GM12878 (cell line): ENCODE measurements around the gene HOXA2. TPM values are rescaled to one million over a fixed set of nuclear protein-coding genes. Genes with fewer than 3 reads are reported as not detected.

ENCODE experiments used
- ATAC-seq: fragments of 200-7000 bp; cut with Tn5 transposase; 3 replicates; pipeline ENCODE4 v1.9.1; 2020; ENCODE audit warnings: mild to moderate bottlenecking, moderate library complexity
- BruUV-seq: library from RNA; stranded (reverse); fragments of 400-500 nt; replicated peaks from 2 replicates; lab custom pipeline; 2021; lab: Mats Ljungman, UMichigan
- CTCF ChIA-PET: fragments of 300-600 bp; sonication (Branson Sonifier 250); formaldehyde crosslinking; extraction: SDS; loops from one replicate; lab custom pipeline; 2021; ENCODE audit warnings: inconsistent platforms; lab: Yijun Ruan, JAX
- POLR2A ChIA-PET: fragments of 350-600 bp; formaldehyde crosslinking; extraction: SDS; loops from one replicate; lab custom pipeline; 2021; ENCODE audit warnings: inconsistent platforms; lab: Charles Lee
- RAD21 ChIA-PET: fragments of 300-600 bp; sonication (Branson Sonifier 250); formaldehyde crosslinking; loops from one replicate; lab custom pipeline; 2023; ENCODE audit warnings: antibody characterized with exemption; ENCODE audit not compliant: unreplicated experiment; lab: Charles Lee
- SMC1A ChIA-PET: fragments of 300-600 bp; sonication (Branson Sonifier 250); formaldehyde crosslinking; loops from one replicate; lab custom pipeline; 2023; ENCODE audit not compliant: unreplicated experiment, uncharacterized antibody; lab: Charles Lee
- DNase-seq: peaks from one replicate; pipeline ENCODE4 v3.0.0-alpha.2; 2011; ENCODE audit warnings: low read depth, low spot score
- FAIRE-seq: peaks from 3 replicates; lab custom pipeline; 2011; peaks lifted over from hg19 to GRCh38; lab: Jason Lieb, UNC
- H2AFZ ChIP-seq: 2 replicates; pipeline ENCODE4 v1.6.0; 2011; ENCODE audit warnings: low read depth, low read length, control low read depth; ENCODE audit not compliant: control insufficient read depth
- H3K27ac ChIP-seq: 2 replicates; pipeline ENCODE4 v1.5.1; 2011; ENCODE audit warnings: control low read depth; ENCODE audit not compliant: control insufficient read depth, insufficient read depth
- H3K27me3 ChIP-seq, 2 experiments: replicated peaks in 1 of 2; 2 replicates each; pipeline versions ENCODE4 v1.6.0 to v1.6.1; 2011; ENCODE audit warnings: low read length in 1 of 2; ENCODE audit not compliant: control insufficient read depth in 2 of 2, insufficient read depth in 2 of 2
- H3K36me3 ChIP-seq, 2 experiments: 2 replicates each; pipeline ENCODE4 v1.5.1; 2011; ENCODE audit warnings: low read length in 1 of 2; ENCODE audit not compliant: control insufficient read depth in 2 of 2, insufficient read depth in 2 of 2
- H3K4me1 ChIP-seq: 2 replicates; pipeline ENCODE4 v1.6.1; 2011; ENCODE audit warnings: mild to moderate bottlenecking, low read length, moderate library complexity, mixed read lengths; ENCODE audit not compliant: control insufficient read depth, insufficient read depth
- H3K4me2 ChIP-seq: 2 replicates; pipeline ENCODE4 v1.6.0; 2011; ENCODE audit warnings: control low read depth; ENCODE audit not compliant: control insufficient read depth, insufficient read depth
- H3K4me3 ChIP-seq: fragments of 200-600 bp; sonication (generic); 2 replicates; pipeline ENCODE4 v1.5.1; 2016
- H3K79me2 ChIP-seq: 2 replicates; pipeline ENCODE4 v1.6.0; 2011; ENCODE audit warnings: low read length; ENCODE audit not compliant: control insufficient read depth, insufficient read depth
- H3K9ac ChIP-seq: 2 replicates; pipeline ENCODE4 v1.8.0; 2011; ENCODE audit warnings: low read length, control low read depth, mixed read lengths; ENCODE audit not compliant: control insufficient read depth, insufficient read depth
- H3K9me3 ChIP-seq: replicated peaks from 3 replicates; pipeline ENCODE4 v1.5.1; 2011; ENCODE audit warnings: mild to moderate bottlenecking, low read length; ENCODE audit not compliant: control insufficient read depth, insufficient read depth
- H4K20me1 ChIP-seq: 2 replicates; pipeline ENCODE4 v1.6.0; 2011; ENCODE audit not compliant: control insufficient read depth, insufficient read depth
- E2F8 ChIP-seq: fragments of 450-650 bp; IDR thresholded peaks from 2 replicates; pipeline ENCODE4 v1.6.1; 2018; ENCODE audit warnings: mild to moderate bottlenecking, low read depth, moderate library complexity; ENCODE audit not compliant: partially characterized antibody
- FOXM1 ChIP-seq: IDR thresholded peaks from 2 replicates; pipeline ENCODE4 v1.6.1; 2012; ENCODE audit warnings: low read depth, mild to moderate bottlenecking, inconsistent platforms, low read length, moderate library complexity
- NR2C1 ChIP-seq: fragments of 450-650 bp; IDR thresholded peaks from 2 replicates; pipeline ENCODE4 v1.6.1; 2017; ENCODE audit warnings: antibody characterized with exemption, mild to moderate bottlenecking, moderate library complexity
- SMAD5 ChIP-seq: IDR thresholded peaks from 2 replicates; pipeline ENCODE4 v1.6.1; 2016; ENCODE audit warnings: antibody characterized with exemption, low read depth
- TBL1XR1 ChIP-seq: IDR thresholded peaks from 2 replicates; pipeline ENCODE4 v1.6.1; 2012; ENCODE audit warnings: low read depth, low read length, improper control_type of control experiment
- USF2 ChIP-seq: IDR thresholded peaks from 2 replicates; pipeline ENCODE4 v1.6.1; 2011; ENCODE audit warnings: low read depth, low read length, improper control_type of control experiment, borderline replicate concordance
- ZNF217 ChIP-seq: fragments of 450-650 bp; IDR thresholded peaks from 2 replicates; pipeline ENCODE4 v1.6.1; 2017; ENCODE audit warnings: antibody characterized with exemption, mild to moderate bottlenecking
- ZNF687 ChIP-seq: fragments of 450-650 bp; IDR thresholded peaks from 2 replicates; pipeline ENCODE4 v1.6.1; 2017; ENCODE audit warnings: mild to moderate bottlenecking, moderate library complexity
- WGBS: methylation state at CpG from one replicate; pipeline ENCODE4 v1.1.6; 2016; ENCODE audit warnings: low lambda C conversion rate; ENCODE audit not compliant: insufficient replicate concordance, insufficient coverage; ENCODE audit errors: missing lambda C conversion rate; 5-methylcytosine and 5-hydroxymethylcytosine counted together
- in situ Hi-C: fragments of 300-500 bp; cut with MboI; formaldehyde crosslinking; loops from 9 replicates; pipeline ENCODE4 v1.14.3; 2018; ENCODE audit warnings: mixed read lengths
- intact Hi-C: fragments of 100-400 bp; cut with micrococcal nuclease; formaldehyde crosslinking; loops from one replicate; pipeline ENCODE4 v1.14.2; 2022; ENCODE audit not compliant: unreplicated experiment
- polyA plus RNA-seq, 11 experiments: library from polyadenylated mRNA; depleted of rRNA in 4 of 11; unstranded in 6 of 11; stranded (reverse) in 5 of 11; fragments of >200 nt; fragmentation: Nextera tagmentation in 4 of 11; fragmentation: Illumina TruSeq in 1 of 11; extraction: Ambion mirVana in 4 of 11; extraction: Trizol in 1 of 11; gene quantifications; 1 replicate in 1 of 11; 2 replicates in 10 of 11; pipeline versions ENCODE4 v1.2.1 to v1.2.3, GENCODE V29; 2011 to 2016; ENCODE audit warnings: inconsistent platforms in 2 of 11, missing spikeins in 2 of 11, low read depth in 1 of 11
- total RNA-seq, 4 experiments: library from RNA; depleted of rRNA in 3 of 4; stranded (reverse); fragments of >200 nt in 3 of 4; fragmentation: Illumina TruSeq in 1 of 4; extraction: Trizol in 1 of 4; gene quantifications; 2 replicates each; pipeline versions ENCODE4 v1.2.1 to v1.2.3, GENCODE V29; 2013 to 2021
- TF ChIP-seq, protein P1 (sequence below): fragments of 450-650 bp; IDR thresholded peaks from 2 replicates; pipeline ENCODE4 v1.6.1; 2014; ENCODE audit warnings: mild to moderate bottlenecking
- TF ChIP-seq, protein P2 (sequence below): fragments of 450-650 bp; IDR thresholded peaks from 2 replicates; pipeline ENCODE4 v1.6.1; 2018; ENCODE audit warnings: borderline replicate concordance, mild to moderate bottlenecking; ENCODE audit not compliant: partially characterized antibody

Gene HOXA2
- total and polyA plus RNA-seq, 10 of the 15 experiments (the other 5 are each of a cell fraction or from before 2014, with no cell fraction given) = not detected

DNA sequence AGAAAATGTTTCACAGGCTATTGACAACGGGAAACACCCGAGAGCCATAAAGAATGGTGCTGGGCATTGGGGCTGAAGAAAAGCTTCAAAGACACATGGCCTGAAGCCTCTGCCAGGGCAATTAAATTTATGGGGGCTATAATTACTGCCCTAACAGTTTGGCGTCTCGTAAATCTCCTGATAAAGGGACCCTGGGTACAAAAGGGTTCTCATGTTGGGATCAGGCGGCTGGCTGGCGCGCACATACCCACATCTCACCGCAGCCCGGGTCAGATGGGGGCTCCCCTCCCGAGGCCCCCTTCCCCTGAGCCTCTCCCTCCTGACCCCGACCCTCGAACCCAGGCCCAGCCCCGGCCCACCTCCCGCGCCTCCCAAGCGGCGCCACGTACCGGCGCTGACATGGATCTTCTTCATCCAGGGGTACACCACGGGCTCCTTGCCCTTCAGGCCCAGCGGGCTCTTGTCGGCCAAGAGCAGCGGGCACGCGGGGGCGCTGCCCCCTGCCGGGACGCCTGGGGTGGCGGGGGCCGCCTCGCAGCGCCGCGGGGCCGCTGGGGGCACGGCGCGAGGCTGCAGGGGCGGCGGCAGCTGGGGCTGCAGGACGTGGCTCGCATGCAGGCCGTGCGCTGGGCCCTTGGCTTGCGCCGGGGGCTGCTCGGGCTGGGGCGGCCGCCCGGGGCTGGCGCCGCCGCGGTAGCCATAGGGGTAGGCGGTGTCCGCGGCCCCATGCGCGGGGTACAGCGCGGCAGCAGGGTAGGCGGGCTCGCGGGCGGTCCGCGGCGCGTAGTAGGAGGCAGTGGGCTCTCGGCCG lies 27.5 kb upstream of the HOXA2 start:
- no peaks in the 10 kb centered on the region for H3K79me2 ChIP-seq
- no peaks in the 10 kb centered on the region for H3K36me3 ChIP-seq
- POLR2A ChIA-PET = no interaction called here
- H3K9ac ChIP-seq = no peak overlapping the region
- H3K27me3 ChIP-seq = peaks cover 0 to 2% of the 10 kb centered on the region in 2 experiments; a peak in 2 of 4 replicates
- FAIRE-seq = no peak
- no peak overlapping the region for H3K27ac ChIP-seq
- no TSS peak for BruUV-seq
- SMC1A ChIA-PET = no interaction called here
- no peaks in the 10 kb centered on the region; the same call in 2 of the 3 replicates for H3K9me3 ChIP-seq
- 63% methylated on average over 36 of the region's 72 CpGs for WGBS
- RAD21 ChIA-PET = interaction anchor here (0.6 kb wide), 1 partner anchor 32 kb away, joined by 3 read pairs; no protein-coding TSS in a partner anchor
- no peak for TF ChIP-seq TBL1XR1
- TF ChIP-seq ZNF687 = no peak
- TF ChIP-seq E2F8 = no peak
- TF ChIP-seq, protein P1, sequence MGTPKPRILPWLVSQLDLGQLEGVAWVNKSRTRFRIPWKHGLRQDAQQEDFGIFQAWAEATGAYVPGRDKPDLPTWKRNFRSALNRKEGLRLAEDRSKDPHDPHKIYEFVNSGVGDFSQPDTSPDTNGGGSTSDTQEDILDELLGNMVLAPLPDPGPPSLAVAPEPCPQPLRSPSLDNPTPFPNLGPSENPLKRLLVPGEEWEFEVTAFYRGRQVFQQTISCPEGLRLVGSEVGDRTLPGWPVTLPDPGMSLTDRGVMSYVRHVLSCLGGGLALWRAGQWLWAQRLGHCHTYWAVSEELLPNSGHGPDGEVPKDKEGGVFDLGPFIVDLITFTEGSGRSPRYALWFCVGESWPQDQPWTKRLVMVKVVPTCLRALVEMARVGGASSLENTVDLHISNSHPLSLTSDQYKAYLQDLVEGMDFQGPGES = no peak
- TF ChIP-seq FOXM1 = no peak
- TF ChIP-seq, protein P2, sequence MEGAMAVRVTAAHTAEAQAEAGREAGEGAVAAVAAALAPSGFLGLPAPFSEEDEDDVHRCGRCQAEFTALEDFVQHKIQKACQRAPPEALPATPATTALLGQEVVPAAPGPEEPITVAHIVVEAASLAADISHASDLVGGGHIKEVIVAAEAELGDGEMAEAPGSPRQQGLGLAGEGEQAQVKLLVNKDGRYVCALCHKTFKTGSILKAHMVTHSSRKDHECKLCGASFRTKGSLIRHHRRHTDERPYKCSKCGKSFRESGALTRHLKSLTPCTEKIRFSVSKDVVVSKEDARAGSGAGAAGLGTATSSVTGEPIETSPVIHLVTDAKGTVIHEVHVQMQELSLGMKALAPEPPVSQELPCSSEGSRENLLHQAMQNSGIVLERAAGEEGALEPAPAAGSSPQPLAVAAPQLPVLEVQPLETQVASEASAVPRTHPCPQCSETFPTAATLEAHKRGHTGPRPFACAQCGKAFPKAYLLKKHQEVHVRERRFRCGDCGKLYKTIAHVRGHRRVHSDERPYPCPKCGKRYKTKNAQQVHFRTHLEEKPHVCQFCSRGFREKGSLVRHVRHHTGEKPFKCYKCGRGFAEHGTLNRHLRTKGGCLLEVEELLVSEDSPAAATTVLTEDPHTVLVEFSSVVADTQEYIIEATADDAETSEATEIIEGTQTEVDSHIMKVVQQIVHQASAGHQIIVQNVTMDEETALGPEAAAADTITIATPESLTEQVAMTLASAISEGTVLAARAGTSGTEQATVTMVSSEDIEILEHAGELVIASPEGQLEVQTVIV = no peak
- no peak for TF ChIP-seq SMAD5
- no peak for TF ChIP-seq NR2C1
- TF ChIP-seq ZNF217 = no peak
- no peak for TF ChIP-seq USF2
- no peak overlapping the region for H2AFZ ChIP-seq
- CTCF ChIA-PET = no interaction called here
- no peak overlapping the region for H3K4me2 ChIP-seq
- intact Hi-C loops = no loop called here
- no peak for ATAC-seq
- DNase-seq = no peak
- in situ Hi-C loops = no loop called here
- no peaks in the 10 kb centered on the region for H4K20me1 ChIP-seq
- H3K4me3 ChIP-seq = no peak overlapping the region
- no peaks in the 10 kb centered on the region for H3K4me1 ChIP-seq
